Measurements from ENCODE around the gene APBB3.

- TF ChIP-seq, protein P1, sequence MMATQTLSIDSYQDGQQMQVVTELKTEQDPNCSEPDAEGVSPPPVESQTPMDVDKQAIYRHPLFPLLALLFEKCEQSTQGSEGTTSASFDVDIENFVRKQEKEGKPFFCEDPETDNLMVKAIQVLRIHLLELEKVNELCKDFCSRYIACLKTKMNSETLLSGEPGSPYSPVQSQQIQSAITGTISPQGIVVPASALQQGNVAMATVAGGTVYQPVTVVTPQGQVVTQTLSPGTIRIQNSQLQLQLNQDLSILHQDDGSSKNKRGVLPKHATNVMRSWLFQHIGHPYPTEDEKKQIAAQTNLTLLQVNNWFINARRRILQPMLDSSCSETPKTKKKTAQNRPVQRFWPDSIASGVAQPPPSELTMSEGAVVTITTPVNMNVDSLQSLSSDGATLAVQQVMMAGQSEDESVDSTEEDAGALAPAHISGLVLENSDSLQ (IDR thresholded peaks at IDR 0.05) = no peak
- no peak for TF ChIP-seq SUZ12 (IDR thresholded peaks at IDR 0.05)
- no peak for TF ChIP-seq BHLHE40 (IDR thresholded peaks at IDR 0.05; ENCODE audit: borderline replicate concordance)
- no peak for TF ChIP-seq TARDBP (IDR thresholded peaks at IDR 0.05)
- no peak for TF ChIP-seq ELF4 (IDR thresholded peaks at IDR 0.05)
Measured at GRCh38 chr5:140557965-140558364, 6.4 kb downstream of the APBB3 start.
